ENCODE measurements around the gene MXD4.
"Not testable (repeated sequence)": the region's sequence is repeated elsewhere in the genome, so short reads cannot be mapped to it uniquely, and the experiment has no call there.

MXD4 gene

DNA sequence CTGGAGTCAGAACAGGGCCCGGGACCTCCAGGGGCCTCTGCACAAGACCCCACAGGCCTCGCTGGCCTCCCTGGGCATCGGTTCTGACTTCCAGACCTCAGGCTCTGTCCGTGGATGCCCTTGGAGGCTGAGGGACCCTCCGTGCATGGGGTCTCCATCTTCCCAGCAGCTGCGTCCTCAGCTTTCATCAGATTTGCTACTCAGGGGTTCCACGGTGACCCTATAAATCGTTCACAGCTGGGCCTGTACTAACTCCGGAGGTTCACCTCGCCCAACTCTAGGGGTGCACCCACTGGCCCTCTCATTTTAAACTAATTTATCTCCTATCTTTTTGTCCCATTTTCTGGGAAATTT is 13.1 kb upstream of the MXD4 start:
- DNase-seq (ENCODE audit: low read depth in 2 of 2) = not testable (repeated sequence)

- no peak for DNase-seq (ENCODE audit: low read depth in 2 of 2)
Measured at GRCh38 chr4:2274320-2275043, 12.6 kb upstream of the MXD4 start.

DNA sequence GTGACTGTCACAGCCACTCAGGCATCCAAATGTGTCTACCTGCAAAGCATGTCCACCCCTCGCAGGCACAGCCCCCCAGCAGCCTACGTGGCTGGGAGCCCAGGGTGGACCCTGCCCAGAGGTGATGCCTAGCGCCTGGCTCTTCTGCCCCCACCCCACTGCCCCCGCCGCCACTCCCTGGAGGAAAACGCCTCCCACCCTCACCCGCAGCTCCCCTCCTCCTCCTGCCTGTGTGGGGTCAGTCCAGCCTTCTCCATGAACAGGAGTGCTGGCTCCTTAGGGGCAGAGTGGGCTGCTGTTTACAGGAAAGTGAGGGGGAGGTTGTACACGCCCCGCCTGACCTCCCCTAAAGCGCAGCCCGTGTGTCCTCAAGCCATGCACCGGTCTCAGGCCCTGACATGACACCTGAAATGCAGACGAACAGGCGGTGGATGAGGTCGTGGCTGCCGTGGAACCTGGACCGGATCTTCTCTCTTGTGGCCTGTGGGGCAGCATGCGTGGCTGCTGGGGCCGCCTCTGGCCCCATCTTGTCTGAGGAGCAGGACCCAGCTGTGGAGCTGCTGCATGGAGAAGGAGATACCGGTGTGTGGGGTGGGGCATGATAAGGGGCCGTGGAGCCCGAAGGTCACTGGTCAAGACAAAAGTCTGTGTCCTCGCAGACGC is 11.9 kb upstream of the MXD4 start:
- no peak for DNase-seq (ENCODE audit: low read depth in 2 of 2)

- no peak for DNase-seq (ENCODE audit: low read depth in 2 of 2)
Measured at GRCh38 chr4:2273221-2273620, 11.3 kb upstream of the MXD4 start.

DNA sequence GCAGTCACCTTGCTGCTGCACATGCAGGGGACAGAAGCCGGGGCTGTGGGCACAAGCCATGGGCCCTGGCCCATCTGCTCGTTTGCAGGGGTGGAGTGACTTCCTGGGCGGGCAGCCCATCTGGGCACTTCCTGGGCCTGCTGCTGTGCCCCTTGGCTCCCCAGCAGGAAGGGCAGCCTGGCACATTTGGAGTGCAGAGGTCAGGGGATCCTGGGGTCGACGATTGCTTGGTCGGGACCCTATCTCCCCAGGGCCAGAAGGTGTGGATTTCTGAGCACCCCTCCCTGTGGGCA is 10.9 kb upstream of the MXD4 start:
- DNase-seq (ENCODE audit: low read depth in 2 of 2) = no peak

DNA sequence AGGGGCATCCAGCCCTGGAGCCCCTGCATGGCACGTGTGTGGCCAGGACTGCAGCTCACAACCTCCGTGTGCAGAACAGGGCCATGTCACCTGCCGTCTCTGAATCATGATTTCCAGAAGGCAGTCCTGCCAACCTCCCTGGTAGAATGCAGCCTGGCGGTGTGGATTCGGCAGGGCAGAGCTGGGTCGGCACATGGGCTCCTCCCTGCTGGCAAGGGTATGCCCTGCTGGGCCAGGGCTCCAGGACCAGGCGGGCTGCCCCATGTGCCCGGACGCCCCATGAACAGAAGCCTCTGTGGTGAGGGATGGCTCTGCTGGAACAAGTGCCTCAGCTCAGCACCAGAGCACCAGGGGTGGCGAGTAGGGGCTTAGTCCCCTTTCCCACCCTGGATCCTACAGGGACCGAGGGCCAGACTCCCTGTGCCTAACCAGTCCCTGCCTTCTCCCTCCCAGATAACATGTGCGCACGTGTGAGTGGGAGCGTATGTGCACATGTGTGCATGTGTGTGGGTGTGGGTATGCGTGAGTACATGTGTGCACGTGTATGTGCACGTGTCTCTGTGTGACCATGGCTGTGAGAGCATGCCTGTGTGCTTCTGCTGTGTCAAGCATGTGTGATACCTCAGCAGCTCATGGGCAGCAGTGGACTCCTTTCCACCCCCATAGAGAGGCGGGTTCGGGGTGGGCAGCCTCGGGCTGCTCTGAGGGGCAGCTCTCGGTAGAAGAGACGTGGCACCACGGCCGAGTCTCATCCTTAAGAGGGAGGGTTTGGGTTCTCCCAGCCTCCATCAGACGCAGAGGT is 10.3 kb upstream of the MXD4 start:
- DNase-seq (ENCODE audit: low read depth in 2 of 2) = no peak

GRCh38 chr4:2271279-2272025 is 9.5 kb upstream of the MXD4 start:
- DNase-seq (ENCODE audit: low read depth in 2 of 2) = no peak

DNA sequence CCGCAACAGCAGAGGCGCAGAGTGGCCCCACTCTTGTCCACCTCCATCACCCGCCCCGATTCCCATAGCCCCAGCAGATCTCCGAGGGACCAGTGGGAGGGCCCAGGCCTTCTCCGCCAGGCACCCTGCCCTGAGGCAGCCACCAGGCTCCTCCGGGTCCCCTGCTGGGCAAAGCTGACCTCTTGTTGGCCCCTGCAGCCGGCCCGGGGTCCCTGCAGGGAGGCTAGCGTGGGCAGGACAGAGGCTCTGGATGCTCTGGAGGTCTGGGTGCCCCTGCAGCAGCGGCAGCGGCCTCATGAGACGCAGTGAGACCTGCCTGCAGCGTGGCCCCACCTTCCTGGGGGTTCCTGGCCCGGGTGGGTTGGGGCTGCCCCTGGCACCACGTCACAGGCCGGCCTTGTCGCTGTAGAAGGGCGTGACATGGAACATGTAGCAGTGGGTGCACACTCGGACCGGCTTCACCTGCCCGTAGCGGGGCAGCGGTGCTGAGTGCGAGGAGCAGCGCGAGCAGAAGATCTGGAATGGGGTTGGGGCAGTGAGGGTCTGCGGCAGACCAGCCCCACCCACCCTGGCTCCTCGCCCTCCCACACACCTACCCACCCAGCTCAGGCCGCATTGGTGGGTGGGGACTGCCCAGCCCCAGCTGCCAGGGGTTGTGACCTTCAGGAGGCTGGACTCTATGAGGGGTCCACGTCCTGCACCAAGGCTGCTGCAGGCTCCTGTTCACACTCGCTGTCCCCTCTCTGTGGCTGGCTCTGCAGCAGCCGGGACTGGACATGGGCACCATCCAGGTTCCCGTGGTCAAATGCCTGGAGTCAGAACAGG is 8.6 kb upstream of the MXD4 start:
- no peak for DNase-seq (ENCODE audit: low read depth in 2 of 2)

GRCh38 chr4:2269618-2270163 is 7.8 kb upstream of the MXD4 start:
- no peak for DNase-seq (ENCODE audit: low read depth in 2 of 2)

DNA sequence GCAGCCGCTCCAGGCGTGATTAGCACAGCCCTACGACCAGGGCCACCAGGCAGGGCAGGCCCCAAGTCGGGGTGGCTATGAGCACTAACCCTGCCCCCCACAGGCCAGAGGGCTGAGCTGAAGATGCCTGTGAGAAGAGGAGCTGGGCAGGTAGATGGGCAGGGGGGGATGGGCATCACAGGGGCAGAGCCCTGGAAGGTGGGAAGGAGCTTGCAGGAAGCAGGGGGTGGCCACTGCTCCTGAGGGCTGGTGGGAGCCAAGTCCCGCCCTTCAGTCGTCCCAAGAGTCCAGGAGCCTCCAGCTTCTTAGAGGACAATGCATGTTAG is 7.3 kb upstream of the MXD4 start:
- no peak for DNase-seq (ENCODE audit: low read depth in 2 of 2)

- DNase-seq (ENCODE audit: low read depth in 2 of 2) = no peak
Measured at GRCh38 chr4:2268357-2269205, 6.7 kb upstream of the MXD4 start.

DNA sequence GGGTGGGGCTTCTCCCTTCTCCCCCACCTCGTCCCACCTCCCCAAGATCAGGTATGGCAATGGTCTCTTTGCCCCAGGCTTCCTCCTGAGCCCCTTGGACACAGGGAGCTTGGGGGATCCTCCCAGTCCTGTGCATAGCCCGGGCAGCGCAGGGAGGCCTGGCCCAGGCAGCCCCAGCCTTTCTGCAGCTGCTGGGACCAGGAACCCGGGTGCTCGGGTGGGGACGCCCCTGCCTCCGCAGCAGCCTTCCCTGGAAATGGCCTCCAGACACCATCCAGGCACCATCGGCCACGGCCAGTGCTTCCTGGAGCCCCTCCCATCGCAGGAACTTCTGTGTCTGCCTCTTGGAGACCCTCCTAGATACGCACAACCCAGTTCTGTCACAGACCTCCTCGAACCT is 5.9 kb upstream of the MXD4 start:
- no peak for DNase-seq (ENCODE audit: low read depth in 2 of 2)

DNA sequence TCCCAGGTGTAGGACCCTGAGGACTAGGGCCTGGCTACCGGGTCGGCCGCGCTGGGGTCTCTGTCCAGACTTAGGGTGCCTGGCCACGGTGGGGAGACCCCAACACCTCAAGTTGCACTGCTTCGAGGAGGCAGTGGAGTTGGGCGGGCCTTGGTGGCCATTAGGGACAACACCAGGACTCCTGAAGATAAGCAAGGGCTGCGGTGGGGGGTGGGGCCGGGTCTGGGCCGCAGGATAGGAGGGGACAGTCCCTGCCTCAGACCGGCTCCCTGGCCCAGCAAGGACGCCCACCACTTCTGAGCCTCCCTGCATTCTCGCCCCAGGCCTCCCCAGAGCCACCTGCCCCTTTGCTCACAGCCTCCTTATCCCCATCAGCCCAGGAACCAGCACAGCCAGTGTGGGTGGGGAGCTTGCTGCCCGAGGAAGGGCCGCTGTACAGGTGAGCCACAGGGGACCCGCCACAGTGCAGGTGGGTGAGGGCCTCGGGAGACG is 5.5 kb upstream of the MXD4 start:
- no peak for DNase-seq (ENCODE audit: low read depth in 2 of 2)

GRCh38 chr4:2266821-2267220 is 4.9 kb upstream of the MXD4 start:
- no peak for DNase-seq (ENCODE audit: low read depth in 2 of 2)

DNA sequence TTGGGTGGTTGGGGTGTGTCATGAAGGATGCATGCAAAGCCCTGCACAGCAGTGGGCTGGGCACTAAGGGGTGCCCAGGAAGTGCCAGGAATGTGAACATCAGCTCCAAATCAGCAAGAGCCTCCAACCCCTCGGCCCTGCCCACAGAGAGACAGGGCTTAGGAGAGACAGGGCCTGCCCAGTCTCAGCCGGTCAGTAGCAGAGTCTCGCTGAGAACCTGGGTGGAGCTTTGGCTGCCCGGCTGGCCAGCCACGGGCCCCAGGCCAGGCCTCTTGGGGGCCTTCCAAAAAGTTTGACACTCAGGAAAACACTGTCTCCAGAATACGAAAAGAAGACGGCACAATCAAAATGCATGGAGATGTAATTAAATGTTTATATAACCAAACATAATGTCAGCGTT is 4.3 kb upstream of the MXD4 start:
- no peak for DNase-seq (ENCODE audit: low read depth in 2 of 2)

- no peak for DNase-seq (ENCODE audit: low read depth in 2 of 2)
Measured at GRCh38 chr4:2265113-2266110, 3.5 kb upstream of the MXD4 start.

- DNase-seq (ENCODE audit: low read depth in 2 of 2) = no peak
Measured at GRCh38 chr4:2264481-2265041, 2.7 kb upstream of the MXD4 start.

GRCh38 chr4:2263926-2264321 is 2.0 kb upstream of the MXD4 start:
- no peak for DNase-seq (ENCODE audit: low read depth in 2 of 2)

- no peak for DNase-seq (ENCODE audit: low read depth in 2 of 2)
Measured at GRCh38 chr4:2262944-2263250, 988 bp upstream of the MXD4 start.
